NCI-H82 treated with DMSO at 0.1 percent for 48 hours (cell line): ENCODE results near the gene DENND4C.
"Not testable (repeated sequence)": the region's sequence is repeated elsewhere in the genome, so short reads cannot be mapped to it uniquely, and the experiment has no call there.

Experiments used
- DNase-seq: peaks from one replicate; lab custom pipeline; 2025; ENCODE audit not compliant: unreplicated experiment; lab: John Stamatoyannopoulos, UW

Gene DENND4C

DNA sequence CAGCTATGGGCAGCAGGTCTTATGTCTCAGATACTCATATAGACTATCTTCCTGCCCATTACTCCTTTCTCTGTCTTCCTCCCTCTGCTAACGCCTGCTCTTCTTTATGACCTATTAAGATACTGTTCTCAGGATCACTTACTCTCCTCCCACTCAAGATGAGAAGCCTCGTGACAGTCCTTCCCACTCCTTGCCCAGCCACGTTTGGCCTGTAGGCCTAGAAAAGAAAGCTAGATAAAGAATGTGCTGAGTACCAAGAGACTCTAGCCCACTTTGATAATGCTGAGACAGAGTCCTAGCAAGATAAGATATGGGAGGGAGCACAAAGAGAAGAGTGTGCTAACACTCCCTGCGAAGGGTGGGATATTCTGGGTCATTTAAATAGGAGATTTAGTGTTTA, 6.8 kb upstream of the DENND4C start:
- DNase-seq, result no peak

GRCh38 chr9:19224563-19224962, 5.9 kb upstream of the DENND4C start:
- DNase-seq, result no peak

- DNase-seq, result peak; percentile 49
These were observed 718 bp upstream of the DENND4C start for GRCh38 chr9:19229595-19230354.

DNA sequence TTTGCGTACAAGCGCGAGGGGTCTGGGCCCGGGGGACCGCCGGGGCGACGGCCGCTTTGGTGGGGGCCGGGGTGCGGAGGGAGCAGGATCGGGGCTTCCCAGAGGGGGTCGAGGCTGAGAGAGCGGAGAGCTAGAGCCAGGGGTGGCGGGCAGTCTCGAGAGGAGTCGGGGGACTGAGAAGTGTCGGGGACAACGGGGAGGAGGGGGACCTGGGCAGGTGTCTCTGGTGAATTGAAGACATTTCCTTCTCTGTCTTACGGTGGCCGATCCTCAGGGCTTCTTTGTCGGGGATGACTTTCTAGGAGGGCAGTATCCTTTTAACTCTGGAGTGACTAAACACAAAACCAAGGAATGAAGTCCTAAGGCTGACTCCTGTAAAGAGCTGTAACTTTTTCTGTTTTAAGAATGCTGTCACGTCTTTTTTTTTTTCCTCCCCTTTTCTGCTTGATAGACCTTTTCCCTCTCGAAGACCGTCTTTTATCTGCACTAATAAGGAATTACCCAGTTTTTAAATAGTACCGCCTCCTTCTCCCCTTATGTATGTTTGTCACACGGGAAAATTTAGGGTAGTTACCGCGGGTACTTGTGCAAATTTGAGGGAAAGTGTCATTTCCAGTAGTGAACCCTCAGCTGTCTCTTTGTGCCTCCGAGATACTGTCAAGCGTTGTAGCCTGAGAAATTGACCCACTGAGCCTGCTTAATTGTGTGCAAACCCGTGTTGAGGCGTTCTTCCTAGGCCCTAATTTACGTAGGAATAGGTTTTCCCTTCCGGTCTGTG, 822 bp downstream of the DENND4C start:
- DNase-seq, result no peak

GRCh38 chr9:19231904-19232822, 1.7 kb downstream of the DENND4C start:
- DNase-seq, result no peak

GRCh38 chr9:19232823-19233194, 2.3 kb downstream of the DENND4C start:
- DNase-seq, result no peak

DNA sequence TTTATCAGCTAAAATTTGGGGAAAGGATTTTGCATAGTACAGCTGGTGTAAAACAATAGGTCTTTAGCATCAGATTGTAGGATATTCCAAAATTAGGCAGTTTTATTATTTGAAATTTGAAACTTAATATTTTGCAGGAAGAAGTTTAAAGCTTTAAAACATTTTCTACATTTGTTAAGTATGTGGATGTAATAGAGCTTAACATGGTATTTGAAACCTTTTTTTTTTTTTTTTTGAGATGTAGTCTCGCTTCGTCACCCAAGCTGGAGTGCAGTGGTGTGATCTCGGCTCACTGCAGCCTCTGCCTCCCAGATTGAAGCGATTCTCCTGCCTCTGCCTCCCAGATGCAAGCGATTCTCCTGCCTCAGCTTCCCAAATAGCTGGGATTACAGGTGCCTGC, 2.9 kb downstream of the DENND4C start:
- no peak for DNase-seq

DNA sequence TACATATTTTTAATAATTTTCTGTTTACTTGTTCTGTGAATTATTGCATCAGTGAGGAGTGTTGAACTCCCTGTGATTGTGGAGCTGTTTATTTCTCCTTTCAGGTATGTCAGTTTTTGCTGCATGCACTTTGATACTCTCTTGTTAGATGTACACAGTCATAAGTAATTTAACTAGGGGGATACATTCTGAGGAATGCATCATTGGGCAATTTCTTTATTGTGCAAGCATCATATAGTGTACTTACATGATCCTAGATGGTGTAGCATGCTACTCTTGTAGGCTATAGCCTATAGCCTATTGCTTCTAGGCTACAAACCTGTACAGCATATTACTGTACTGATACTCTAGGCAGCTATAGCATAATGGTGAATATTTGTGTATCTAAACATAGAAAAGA, 9.5 kb downstream of the DENND4C start:
- no peak for DNase-seq

- no peak for DNase-seq
These were observed 11.2 kb downstream of the DENND4C start for GRCh38 chr9:19241728-19242127.

DNA sequence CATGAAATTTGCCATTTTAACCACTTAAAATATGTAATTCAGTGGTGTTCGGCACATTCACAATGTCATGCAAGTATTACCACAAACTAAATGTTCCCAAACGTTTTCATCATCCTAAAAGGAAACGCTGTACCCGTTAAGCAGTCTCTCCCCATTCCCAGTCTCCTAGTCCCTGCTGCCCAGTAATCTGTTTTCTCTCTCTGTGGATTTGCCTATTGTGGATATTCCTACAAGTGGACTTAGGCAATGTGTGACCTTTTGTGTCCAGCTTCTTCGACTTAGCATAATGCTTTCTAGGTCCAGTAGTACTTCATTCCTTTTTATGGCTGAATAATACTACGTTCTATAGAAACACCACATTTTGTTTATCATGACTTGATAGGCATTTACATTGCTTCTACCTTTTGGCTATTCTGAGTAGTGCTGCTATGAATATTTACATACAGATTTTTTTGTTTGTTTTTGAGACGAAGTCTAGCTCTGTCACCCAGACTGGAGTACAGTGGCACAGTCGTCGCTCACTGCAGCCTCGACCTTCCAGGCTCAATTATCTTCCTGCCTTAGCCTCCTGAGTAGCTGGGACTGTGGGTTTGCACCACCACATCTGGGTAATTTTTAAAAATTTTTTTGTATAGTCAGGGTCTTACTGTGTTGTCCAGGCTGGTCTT, 13.0 kb downstream of the DENND4C start:
- no peak for DNase-seq

DNA sequence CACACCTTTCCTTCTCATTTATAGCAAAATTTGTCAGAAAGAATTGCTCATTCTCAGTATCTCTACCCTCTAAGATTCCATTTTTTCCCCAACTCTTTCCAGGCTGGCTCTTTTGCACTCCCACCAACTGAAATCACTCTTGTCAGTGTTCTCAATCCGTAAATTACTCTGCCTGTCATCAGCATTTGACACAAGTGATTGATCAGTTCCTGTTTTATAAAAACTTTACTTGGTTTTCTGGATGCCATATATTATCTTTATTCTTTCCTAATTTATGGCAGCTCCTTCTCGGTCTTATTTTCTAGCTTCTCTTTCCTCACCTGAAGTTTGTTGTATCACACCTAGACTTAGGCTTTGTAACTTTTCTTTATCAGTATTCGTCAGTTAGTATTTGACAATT, 16.4 kb downstream of the DENND4C start:
- no peak for DNase-seq

- no peak for DNase-seq
These were observed 16.9 kb downstream of the DENND4C start for GRCh38 chr9:19247420-19247819.

DNA sequence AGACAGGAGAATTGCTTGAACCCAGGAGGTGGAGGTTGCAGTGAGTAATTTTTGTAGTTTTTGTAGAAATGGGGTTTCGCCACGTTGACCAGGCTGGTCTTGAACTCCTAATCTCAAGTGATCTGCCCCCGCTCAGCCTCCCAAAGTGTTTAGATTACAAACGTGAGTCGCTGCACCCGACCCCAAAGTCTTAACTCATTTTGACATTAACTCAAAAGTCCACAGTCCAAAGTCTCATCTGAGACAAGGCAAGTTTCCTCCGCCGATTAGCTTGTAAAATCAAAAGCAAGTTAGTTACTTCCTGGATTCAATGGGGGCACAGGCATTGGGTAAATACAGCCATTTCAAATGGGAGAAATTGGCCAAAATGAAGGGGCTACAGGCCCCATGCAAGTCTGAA, 19.9 kb downstream of the DENND4C start:
- not testable (repeated sequence) for DNase-seq

DNA sequence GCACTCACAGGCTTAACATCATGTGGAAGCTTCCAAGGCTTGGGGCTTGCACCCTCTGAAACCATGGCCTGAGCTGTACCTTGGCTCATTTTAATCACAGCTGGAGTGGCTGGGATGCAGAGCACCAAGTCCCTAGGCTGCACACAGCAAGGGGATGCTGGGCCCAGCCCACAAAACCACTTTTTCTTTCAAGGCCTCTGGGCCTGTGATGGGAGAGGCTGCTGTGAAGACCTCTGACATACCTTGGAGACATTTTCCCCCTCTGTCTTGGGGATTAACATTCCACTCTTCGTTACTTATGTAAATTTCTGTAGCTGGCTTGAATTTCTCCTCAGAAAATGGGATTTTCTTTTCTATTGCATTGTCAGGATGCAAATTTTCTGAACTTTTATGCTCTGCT, 20.7 kb downstream of the DENND4C start:
- DNase-seq, result not testable (repeated sequence)

- DNase-seq, result not testable (repeated sequence)
These were observed 21.1 kb downstream of the DENND4C start for GRCh38 chr9:19251622-19252021.

- DNase-seq, result no peak
These were observed 21.8 kb downstream of the DENND4C start for GRCh38 chr9:19252174-19252884.

DNA sequence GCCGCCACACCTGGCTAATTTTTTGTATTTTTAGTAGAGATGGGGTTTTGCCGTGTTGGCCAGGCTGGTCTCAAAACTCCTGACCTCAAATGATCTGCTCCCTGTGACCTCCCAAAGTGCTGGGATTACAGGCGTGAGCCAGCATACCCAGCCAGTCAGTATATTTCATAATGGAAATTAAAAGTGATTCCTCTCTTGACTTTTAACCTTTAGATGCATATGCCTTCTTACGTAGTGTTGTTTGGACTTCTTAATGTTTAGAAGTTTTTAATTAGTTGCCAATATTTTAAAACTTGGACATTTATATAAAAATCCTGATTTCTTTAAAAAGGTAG, 22.4 kb downstream of the DENND4C start:
- DNase-seq, result no peak

GRCh38 chr9:19255112-19255511, 24.6 kb downstream of the DENND4C start:
- DNase-seq, result no peak

DNA sequence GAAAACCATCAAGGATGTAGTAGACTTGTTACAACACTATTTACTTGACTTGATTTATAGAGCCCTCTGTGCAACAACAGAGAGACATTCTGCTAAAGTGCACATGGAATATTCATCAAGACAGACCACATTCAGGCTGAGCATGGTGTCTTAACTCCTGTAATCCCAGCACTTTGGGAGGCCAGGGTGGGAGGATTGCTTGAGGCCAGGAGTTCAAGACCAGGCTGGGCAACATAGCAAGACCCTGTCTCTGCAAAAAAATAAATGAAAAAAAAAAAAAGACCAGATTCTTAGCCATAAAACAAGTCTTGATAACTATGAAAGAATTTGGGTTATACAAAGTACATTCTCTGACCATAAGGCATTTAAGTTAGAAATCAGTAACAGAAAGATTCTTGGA, 25.3 kb downstream of the DENND4C start:
- DNase-seq, result no peak

- not testable (repeated sequence) for DNase-seq
These were observed 29.3 kb downstream of the DENND4C start for GRCh38 chr9:19259665-19260255.
